ENCODE measurements around the gene TERB2. TPM values are rescaled to one million over a fixed set of nuclear protein-coding genes. Genes with fewer than 3 reads are reported as not detected.
"Not testable (repeated sequence)": the region's sequence is repeated elsewhere in the genome, so short reads cannot be mapped to it uniquely, and the experiment has no call there.

Gene TERB2
- total and polyA plus RNA-seq, 2 donors = not detected

- WGBS = 97% methylated on average over 9 of the region's 9 CpGs
- DNase-seq (ENCODE audit: extremely low spot score); H3K4me3 ChIP-seq (ENCODE audit: low read depth, low read length); H3K27ac ChIP-seq (ENCODE audit: low read depth); H3K4me1 ChIP-seq (ENCODE audit: insufficient read depth); H3K36me3 ChIP-seq (ENCODE audit: insufficient read depth): not testable (repeated sequence)
These were observed 64.4 kb downstream of the TERB2 start for GRCh38 chr15:45020901-45021259.

- DNase-seq (ENCODE audit: extremely low spot score) = no peak
- 77% methylated on average over 6 of the region's 6 CpGs for WGBS
- H3K4me3 ChIP-seq (ENCODE audit: low read depth, low read length) = no peak overlapping the region
- H3K27ac ChIP-seq (ENCODE audit: low read depth) = no peak overlapping the region
- H3K36me3 ChIP-seq (ENCODE audit: insufficient read depth) = no peaks in the 10 kb centered on the region
- no peaks in the 10 kb centered on the region for H3K4me1 ChIP-seq (ENCODE audit: insufficient read depth)
These were observed 64.9 kb downstream of the TERB2 start for GRCh38 chr15:45021348-45021747.

GRCh38 chr15:45022871-45023658, 66.6 kb downstream of the TERB2 start, which contains the start of gene SORD:
SORD (plus strand) TSS chr15:45023195; CDS start chr15:45023284, 89 bp downstream.
- peak; percentile 77 for DNase-seq (ENCODE audit: extremely low spot score)
- WGBS = under 1% methylated on average over 48 of the region's 48 CpGs
- H3K36me3 ChIP-seq (ENCODE audit: insufficient read depth) = no peaks in the 10 kb centered on the region

GRCh38 chr15:45023659-45024225, 67.3 kb downstream of the TERB2 start:
- Histone ChIP-seq H3K36me3 (ENCODE audit: insufficient read depth) (no peaks in the 10 kb centered on the region), H3K27ac (ENCODE audit: low read depth) (no peak overlapping the region), H3K4me3 (ENCODE audit: low read depth, low read length) (peak overlapping the region; percentile 76), H3K4me1 (ENCODE audit: insufficient read depth) (no peaks in the 10 kb centered on the region)
- DNase-seq (ENCODE audit: extremely low spot score) = no peak
- WGBS = 12% methylated on average over 4 of the region's 4 CpGs

More at GRCh38 chr15:45022871-45023658, 66.6 kb downstream of the TERB2 start, which contains the start of gene SORD:
- Histone ChIP-seq H3K4me1 (ENCODE audit: insufficient read depth) (no peaks in the 10 kb centered on the region), H3K4me3 (ENCODE audit: low read depth, low read length) (peak within 1 kb of the TSS; percentile 76), H3K27ac (ENCODE audit: low read depth) (peak within 1 kb of the TSS; percentile 27)

- H3K4me1 ChIP-seq (ENCODE audit: insufficient read depth); H3K27ac ChIP-seq (ENCODE audit: low read depth); H3K36me3 ChIP-seq (ENCODE audit: insufficient read depth); H3K4me3 ChIP-seq (ENCODE audit: low read depth, low read length); DNase-seq (ENCODE audit: extremely low spot score): not testable (repeated sequence)
- WGBS = 76% methylated on average over 3 of the region's 3 CpGs
These were observed 68.2 kb downstream of the TERB2 start for GRCh38 chr15:45024649-45025048.

GRCh38 chr15:45025627-45026026, 69.1 kb downstream of the TERB2 start:
- 98% methylated on average over 3 of the region's 3 CpGs for WGBS
- not testable (repeated sequence) for H3K36me3 ChIP-seq (ENCODE audit: insufficient read depth); H3K4me1 ChIP-seq (ENCODE audit: insufficient read depth); H3K4me3 ChIP-seq (ENCODE audit: low read depth, low read length); H3K27ac ChIP-seq (ENCODE audit: low read depth); DNase-seq (ENCODE audit: extremely low spot score)

GRCh38 chr15:45026651-45027190, 70.2 kb downstream of the TERB2 start:
- WGBS = 84% methylated on average over 5 of the region's 5 CpGs
- no peak overlapping the region for H3K4me3 ChIP-seq (ENCODE audit: low read depth, low read length)
- H3K36me3 ChIP-seq (ENCODE audit: insufficient read depth) = no peaks in the 10 kb centered on the region
- DNase-seq (ENCODE audit: extremely low spot score) = no peak
- no peaks in the 10 kb centered on the region for H3K4me1 ChIP-seq (ENCODE audit: insufficient read depth)
- H3K27ac ChIP-seq (ENCODE audit: low read depth) = no peak overlapping the region

GRCh38 chr15:45027220-45027619, 70.7 kb downstream of the TERB2 start:
- H3K27ac ChIP-seq (ENCODE audit: low read depth) = no peak overlapping the region
- H3K4me3 ChIP-seq (ENCODE audit: low read depth, low read length) = no peak overlapping the region
- H3K4me1 ChIP-seq (ENCODE audit: insufficient read depth) = no peaks in the 10 kb centered on the region
- DNase-seq (ENCODE audit: extremely low spot score) = no peak
- no peaks in the 10 kb centered on the region for H3K36me3 ChIP-seq (ENCODE audit: insufficient read depth)
- 92% methylated on average over 4 of the region's 4 CpGs for WGBS

Small RNAs within 50 kb of the gene (small RNA-seq; reads per million reads assigned to genes)
- not detected for gene RNU1-78P
- not detected for gene RNU6-1108P
- gene RNU6-1332P = not detected
- not detected for gene RNU6-966P

Other genes starting within 250 kb of the TERB2 start
- gene PATL2, start 245.4 kb upstream of the TERB2 start, total RNA-seq = 1.7 TPM
- gene PATL2, start 245.4 kb upstream of the TERB2 start, polyA plus RNA-seq = 0.57 TPM
- gene B2M, start 245.2 kb upstream of the TERB2 start, total RNA-seq = 1,910 TPM
- 3,964 TPM for gene B2M, start 245.2 kb upstream of the TERB2 start, polyA plus RNA-seq
- 22.0 TPM for gene TRIM69, start 220.2 kb upstream of the TERB2 start, total RNA-seq
- gene TRIM69, start 220.2 kb upstream of the TERB2 start, polyA plus RNA-seq = 40.8 TPM
- gene SORD, start 66.5 kb downstream of the TERB2 start, total RNA-seq = 6.8 TPM
- 11.6 TPM for gene SORD, start 66.5 kb downstream of the TERB2 start, polyA plus RNA-seq
- 1.5 TPM for gene DUOX2, start 157.5 kb downstream of the TERB2 start, total RNA-seq
- gene DUOX2, start 157.5 kb downstream of the TERB2 start, polyA plus RNA-seq = 2.4 TPM
- 0.42 TPM for gene DUOXA2, start 157.6 kb downstream of the TERB2 start, total RNA-seq
- 0.52 TPM for gene DUOXA2, start 157.6 kb downstream of the TERB2 start, polyA plus RNA-seq
- gene DUOXA1, start 173.2 kb downstream of the TERB2 start, total RNA-seq = 12.3 TPM
- 12.1 TPM for gene DUOXA1, start 173.2 kb downstream of the TERB2 start, polyA plus RNA-seq
- 10.3 TPM for gene DUOX1, start 173.3 kb downstream of the TERB2 start, total RNA-seq
- 7.1 TPM for gene DUOX1, start 173.3 kb downstream of the TERB2 start, polyA plus RNA-seq
- 11.4 TPM for gene SHF, start 231.3 kb downstream of the TERB2 start, total RNA-seq
- 13.4 TPM for gene SHF, start 231.3 kb downstream of the TERB2 start, polyA plus RNA-seq